Stimulated activated CD4-positive, alpha-beta T cell treated with anti-CD3 and anti-CD28 coated beads, TNF-alpha, amount 100 ng/mL, for 4 hours (primary cell): ENCODE results near the gene PNMA1.

Source experiments
- DNase-seq, 3 experiments: peaks; one replicate each; pipeline ENCODE4 v3.0.0-alpha.2; 2020; ENCODE audit warnings: low read depth in 3 of 3

The PNMA1 gene

GRCh38 chr14:73666583-73666982 is 47.6 kb downstream of the PNMA1 start:
- DNase-seq, result no peak

GRCh38 chr14:73665130-73665529 is 49.1 kb downstream of the PNMA1 start:
- DNase-seq, result no peak

- DNase-seq, result no peak
Measured at GRCh38 chr14:73663548-73664212, 50.5 kb downstream of the PNMA1 start.

GRCh38 chr14:73662487-73662943 is 51.7 kb downstream of the PNMA1 start:
- DNase-seq, result no peak

DNA sequence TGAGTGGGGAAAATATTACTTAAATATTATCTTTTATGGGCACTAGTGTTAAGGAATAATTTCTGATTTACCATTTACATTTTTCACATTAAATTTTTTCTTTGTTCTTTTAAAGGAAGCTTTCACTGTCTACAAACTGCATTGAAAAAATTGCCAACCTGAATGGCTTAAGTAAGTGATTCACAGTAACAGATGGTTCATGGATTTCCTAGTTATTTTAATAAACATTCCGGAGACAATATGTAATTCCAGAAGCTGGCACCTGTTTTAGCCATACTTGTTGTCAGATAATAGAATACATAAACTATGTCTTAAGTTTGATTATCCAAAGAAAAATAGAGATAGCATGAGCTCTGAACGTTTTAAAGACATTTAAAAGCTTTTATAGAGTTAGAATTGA is 52.3 kb downstream of the PNMA1 start:
- no peak for DNase-seq
